ENCODE measurements around the gene FXYD1.
"Not testable (repeated sequence)": the region's sequence is repeated elsewhere in the genome, so short reads cannot be mapped to it uniquely, and the experiment has no call there.

Gene FXYD1

GRCh38 chr19:35138305-35138892 lies at the start of gene FXYD1:
Gene FXYD1 (plus strand): TSS chr19:35138824. CDS start chr19:35140080, 1,256 bp downstream.
- no peak for DNase-seq

- DNase-seq: no peak
Observed at GRCh38 chr19:35089554-35089953, 49.1 kb upstream of the FXYD1 start.

GRCh38 chr19:35090160-35090505 lies 48.5 kb upstream of the FXYD1 start:
- DNase-seq: no peak

- no peak for DNase-seq
Observed at GRCh38 chr19:35090506-35091214, 48.0 kb upstream of the FXYD1 start.

- no peak for DNase-seq
Observed at GRCh38 chr19:35093430-35093829, 45.2 kb upstream of the FXYD1 start.

GRCh38 chr19:35093941-35094647 lies 44.5 kb upstream of the FXYD1 start:
- DNase-seq: no peak

- DNase-seq: no peak
Observed at GRCh38 chr19:35094656-35095055, 44.0 kb upstream of the FXYD1 start.

GRCh38 chr19:35095667-35096368 lies 42.8 kb upstream of the FXYD1 start:
- no peak for DNase-seq

GRCh38 chr19:35098413-35099049 lies 40.1 kb upstream of the FXYD1 start:
- no peak for DNase-seq

GRCh38 chr19:35099155-35099896 lies 39.3 kb upstream of the FXYD1 start:
- no peak for DNase-seq

- DNase-seq: no peak
Observed at GRCh38 chr19:35099897-35100275, 38.7 kb upstream of the FXYD1 start.

GRCh38 chr19:35100588-35101533 lies 37.8 kb upstream of the FXYD1 start:
- no peak for DNase-seq

GRCh38 chr19:35101949-35102348 lies 36.7 kb upstream of the FXYD1 start:
- not testable (repeated sequence) for DNase-seq

- DNase-seq: not testable (repeated sequence)
Observed at GRCh38 chr19:35103614-35104013, 35.0 kb upstream of the FXYD1 start.

- DNase-seq: no peak
Observed at GRCh38 chr19:35104361-35104760, 34.3 kb upstream of the FXYD1 start.

- no peak for DNase-seq
Observed at GRCh38 chr19:35105047-35105410, 33.6 kb upstream of the FXYD1 start.

GRCh38 chr19:35105411-35106290 lies 33.0 kb upstream of the FXYD1 start:
- no peak for DNase-seq

GRCh38 chr19:35106291-35106583 lies 32.4 kb upstream of the FXYD1 start:
- no peak for DNase-seq

GRCh38 chr19:35106898-35107541 lies 31.6 kb upstream of the FXYD1 start:
- DNase-seq: no peak

GRCh38 chr19:35107545-35107944 lies 31.1 kb upstream of the FXYD1 start:
- DNase-seq: no peak
